Measurements from ENCODE around the gene RANBP1.

RANBP1 gene

DNA sequence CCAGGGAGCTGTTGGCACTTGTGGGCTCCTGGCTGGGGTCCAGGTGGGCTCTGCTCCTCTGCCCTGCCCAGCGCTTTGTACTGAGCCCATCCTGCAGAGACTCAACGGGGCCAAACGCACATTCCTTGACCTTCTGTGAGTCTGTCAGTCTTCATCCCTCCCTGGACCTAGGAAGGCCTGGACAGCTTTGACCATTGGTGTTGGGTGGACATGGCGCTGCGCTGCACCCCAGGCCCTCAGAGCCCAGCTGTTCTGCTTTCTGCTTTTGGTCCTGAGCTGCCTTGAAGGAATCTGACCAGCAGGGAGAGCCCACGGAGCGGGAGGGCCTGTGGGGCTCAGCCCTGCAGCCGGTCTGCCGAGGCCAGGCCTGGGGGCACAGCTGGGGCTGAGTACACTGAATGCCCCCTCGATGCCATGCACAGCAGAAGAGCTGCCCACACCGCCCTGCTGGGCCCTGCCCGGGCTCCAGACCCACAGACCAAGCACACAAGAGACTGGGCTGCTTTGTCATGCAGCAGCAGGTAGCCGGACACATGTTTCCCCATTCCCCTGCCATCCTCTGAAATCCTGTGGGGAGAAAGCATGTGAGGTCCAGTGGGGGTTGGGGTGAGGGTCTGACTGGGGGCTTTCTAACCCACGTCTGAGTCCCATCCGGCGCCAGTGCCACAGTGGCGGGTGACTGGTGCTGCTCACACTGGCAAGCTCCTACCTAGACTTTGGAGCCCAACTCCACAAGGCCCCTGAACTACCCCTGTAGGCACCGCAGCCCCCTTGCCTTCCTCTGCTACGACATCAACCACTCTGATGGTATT lies 59.1 kb downstream of the RANBP1 start:
- DNase-seq (ENCODE audit: extremely low read depth, low read depth), result no peak
- TF ChIP-seq CTCF (IDR thresholded peaks at IDR 0.05; ENCODE audit: low read depth, low read length), result peak; percentile 11

GRCh38 chr22:20175597-20175900 lies 59.6 kb downstream of the RANBP1 start:
- DNase-seq (ENCODE audit: extremely low read depth, low read depth), result peak; percentile 30
- peak; percentile 27 for TF ChIP-seq CTCF (IDR thresholded peaks at IDR 0.05; ENCODE audit: low read depth, low read length)

DNA sequence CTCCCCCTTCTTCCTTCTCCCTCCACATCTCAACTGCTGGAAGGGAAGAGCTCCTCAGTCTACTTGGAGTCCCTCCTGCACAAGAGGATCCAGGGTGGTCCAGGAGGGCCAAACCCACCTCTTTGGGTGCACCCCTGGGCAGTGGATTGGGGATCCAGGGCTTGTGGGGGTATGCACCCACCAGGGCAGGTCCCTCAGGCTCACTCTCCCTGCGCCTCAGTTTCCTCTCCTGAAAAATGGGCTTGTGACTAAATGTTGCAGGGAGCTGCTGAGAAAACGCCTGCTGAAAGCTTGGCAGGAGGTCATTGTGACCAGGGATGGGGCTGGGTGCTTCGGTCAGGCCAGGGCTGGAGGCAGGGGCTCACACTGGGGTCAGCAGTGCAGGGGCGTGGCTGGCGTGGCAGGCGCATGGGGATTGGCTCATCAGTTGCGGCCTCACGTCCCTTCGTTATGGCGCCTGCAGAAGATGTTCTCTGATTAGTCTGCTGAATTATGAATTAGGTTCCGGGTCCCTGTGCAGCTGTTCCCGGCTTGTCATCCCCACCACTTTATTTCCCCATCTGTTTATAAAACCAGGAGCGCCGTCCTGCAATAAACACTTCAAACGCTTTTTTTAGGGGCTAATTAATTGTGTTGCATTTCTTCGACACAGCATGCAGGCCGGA lies 60.6 kb downstream of the RANBP1 start:
- no peak for DNase-seq (ENCODE audit: extremely low read depth, low read depth)
- no peak for TF ChIP-seq CTCF (IDR thresholded peaks at IDR 0.05; ENCODE audit: low read depth, low read length)
